ENCODE results near the gene BTG4. TPM values are rescaled to one million over a fixed set of nuclear protein-coding genes. Genes with fewer than 3 reads are reported as not detected.

Gene BTG4
- total and polyA plus RNA-seq, 2 of the 8 experiments (the other 6 are each of a cell fraction or from before 2014, with no cell fraction given): 0.06 TPM; not detected in 1

DNA sequence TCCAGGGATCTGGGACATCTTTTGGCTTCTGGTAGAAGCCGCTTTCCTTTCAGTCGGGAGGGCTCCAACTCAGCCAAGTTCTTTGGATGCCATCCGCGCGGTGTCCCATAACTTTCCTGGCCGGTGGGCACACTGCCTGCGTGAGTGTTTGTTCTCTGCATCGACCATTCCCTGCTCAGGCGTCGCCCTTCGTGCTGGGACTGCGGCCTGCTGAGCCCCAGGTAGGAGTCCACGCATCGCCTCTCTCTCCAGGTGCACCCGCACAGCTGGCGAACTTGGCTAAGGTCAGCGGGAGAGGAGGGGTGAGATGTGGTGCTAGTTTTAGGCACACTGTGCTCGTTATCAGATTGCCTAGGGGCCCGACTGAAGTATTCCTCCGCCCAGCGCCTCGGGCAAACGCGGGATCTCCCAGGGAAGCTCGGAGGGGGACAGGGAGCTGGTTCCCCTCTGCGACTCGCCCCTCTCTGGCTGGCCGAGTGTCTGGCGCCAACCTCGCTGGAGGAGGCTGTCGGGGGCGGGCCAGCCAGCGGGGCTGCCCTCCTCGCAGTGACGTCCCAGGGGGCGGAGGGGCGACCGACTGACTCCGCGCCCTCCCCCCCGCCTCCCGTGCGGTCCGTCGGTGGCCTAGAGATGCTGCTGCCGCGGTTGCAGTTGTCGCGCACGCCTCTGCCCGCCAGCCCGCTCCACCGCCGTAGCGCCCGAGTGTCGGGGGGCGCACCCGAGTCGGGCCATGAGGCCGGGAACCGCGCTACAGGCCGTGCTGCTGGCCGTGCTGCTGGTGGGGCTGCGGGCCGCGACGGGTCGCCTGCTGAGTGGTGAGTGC is 28.1 kb upstream of the BTG4 start, which contains the start of gene LAYN:
Gene LAYN, plus strand, starts transcription at position 607 of the 823 bp plus-strand sequence. Its CDS starts 124 bp downstream, at position 731.
- H2BK20ac ChIP-seq (ENCODE audit: low read length): no peak within 1 kb of the TSS
- no peak within 1 kb of the TSS; the same call in 1 of the 2 replicates for H2AK5ac ChIP-seq (ENCODE audit: low read depth, low read length)
- peaks cover 0 to 3% of the 10 kb centered on the region in 2 experiments; a peak in 1 of 4 replicates for H3K9me3 ChIP-seq (ENCODE audit: insufficient read depth in 2 of 2, low read depth in 1 of 2, low read length in 1 of 2)
- H4K20me1 ChIP-seq (replicated peaks in 1 of 2; ENCODE audit: control insufficient read depth in 1 of 2, insufficient read depth in 2 of 2, low read length in 2 of 2): no peaks in the 10 kb centered on the region
- no peaks in the 10 kb centered on the region for H3K79me2 ChIP-seq (ENCODE audit: control insufficient read depth in 1 of 2, insufficient read depth in 2 of 2, low read length in 2 of 2)
- no peak within 1 kb of the TSS for H3K4ac ChIP-seq (replicated peaks; ENCODE audit: insufficient read length, low read depth, low read length)
- H3K36me3 ChIP-seq (ENCODE audit: control insufficient read depth in 2 of 4, insufficient read depth in 4 of 4, low read length in 3 of 4): no peaks in the 10 kb centered on the region; a peak in 1 of 8 replicates
- FAIRE-seq: no peak
- H3K4me1 ChIP-seq (replicated peaks in 1 of 4; ENCODE audit: control insufficient read depth in 3 of 4, insufficient read depth in 4 of 4, low read length in 3 of 4): peaks cover 0 to 8% (median 6%) of the 10 kb centered on the region in 4 experiments; a peak in 6 of 7 replicates
- H3K23ac ChIP-seq (ENCODE audit: insufficient read length): no peak within 1 kb of the TSS
- H3K9ac ChIP-seq (replicated peaks in 1 of 4; ENCODE audit: extremely low read depth in 1 of 4, low read depth in 3 of 4, low read length in 3 of 4): peak within 1 kb of the TSS in 2 of 4 experiments; percentile 45 to 57; a peak in 3 of 7 replicates
- CTCF ChIA-PET (ENCODE audit: partially characterized antibody): interaction anchor here (1.0 to 1.4 kb wide), 2 partner anchors 82 to 85 kb away, joined by 5 to 6 read pairs; no protein-coding TSS in a partner anchor
- peak within 1 kb of the TSS; percentile 88; the same call in 1 of the 2 replicates for H2BK15ac ChIP-seq (ENCODE audit: low read length)
- H2AFZ ChIP-seq (ENCODE audit: low read length): peak within 1 kb of the TSS; percentile 97
- no peak within 1 kb of the TSS for H3K14ac ChIP-seq (ENCODE audit: insufficient read length)
- H2BK12ac ChIP-seq (ENCODE audit: low read depth, low read length): peak within 1 kb of the TSS; percentile 94
- peak in 1 of 2 experiments; percentile 76 for DNase-seq (ENCODE audit: low read depth in 1 of 2, low spot score in 2 of 2)
- no peak within 1 kb of the TSS for H3K27ac ChIP-seq (ENCODE audit: low read depth, low read length)
- no peaks in the 10 kb centered on the region for H3K79me1 ChIP-seq (ENCODE audit: low read depth, low read length)
- WGBS, 2 experiments (ENCODE audit: extremely low coverage in 1 of 2, insufficient coverage in 1 of 2, insufficient read length in 1 of 2, insufficient replicate concordance in 2 of 2, low coverage in 1 of 2, low lambda C conversion rate in 2 of 2, missing lambda C conversion rate in 1 of 2): 3% methylated on average over 49 of the region's 70 CpGs; no CpG with 5 or more reads in 1 of the 2 experiments
- H2BK5ac ChIP-seq (ENCODE audit: low read depth, low read length): peak within 1 kb of the TSS; percentile 57; the same call in 1 of the 2 replicates
- POLR2A ChIA-PET (ENCODE audit: partially characterized antibody): interaction anchor here (0.6 to 2.1 kb wide), 5 partner anchors 9 to 104 kb away, joined by 3 to 7 read pairs (median 3); partner anchors contain the start of gene BTG4
- H3K27me3 ChIP-seq (replicated peaks in 1 of 4; ENCODE audit: control insufficient read depth in 3 of 4, extremely low read depth in 1 of 4, insufficient read depth in 3 of 4, low read length in 3 of 4): peaks cover 9 to 43% (median 37%) of the 10 kb centered on the region in 4 experiments
- no peak within 1 kb of the TSS for H4K5ac ChIP-seq (ENCODE audit: insufficient read length, low read depth, low read length)
- peak within 1 kb of the TSS; percentile 90 for H3K18ac ChIP-seq (ENCODE audit: extremely low read depth, low read length)
- H2BK120ac ChIP-seq (replicated peaks; ENCODE audit: low read depth, low read length): peak within 1 kb of the TSS; percentile 3
- peak within 1 kb of the TSS; percentile 88 for H4K8ac ChIP-seq (ENCODE audit: extremely low read depth, insufficient read depth, low read length)
- peaks cover 12% of the 10 kb centered on the region; the same call in 1 of the 2 replicates for H3K23me2 ChIP-seq (ENCODE audit: low read depth, low read length)
- peak within 1 kb of the TSS; percentile 75 for H4K91ac ChIP-seq (replicated peaks; ENCODE audit: insufficient read length, low read length)
- peak within 1 kb of the TSS; percentile 95 to 97 for H3K4me2 ChIP-seq (ENCODE audit: insufficient read depth in 1 of 2, low read depth in 2 of 2, low read length in 2 of 2)
- no peak within 1 kb of the TSS for H3K56ac ChIP-seq (replicated peaks; ENCODE audit: insufficient read length, low read depth, low read length)
- H3K4me3 ChIP-seq (ENCODE audit: extremely low read depth in 1 of 4, insufficient read depth in 2 of 4, low read depth in 3 of 4, low read length in 4 of 4): peak within 1 kb of the TSS; percentile 55 to 76 (median 60)
- no peak for TF ChIP-seq POLR2A (IDR thresholded peaks at IDR 0.05; ENCODE audit: control extremely low read depth in 1 of 2, low read depth in 2 of 2, low read length in 2 of 2)
- no peak for TF ChIP-seq HDAC6 (IDR thresholded peaks at IDR 0.05; ENCODE audit: low read depth, low read length)
- TF ChIP-seq, protein P1, sequence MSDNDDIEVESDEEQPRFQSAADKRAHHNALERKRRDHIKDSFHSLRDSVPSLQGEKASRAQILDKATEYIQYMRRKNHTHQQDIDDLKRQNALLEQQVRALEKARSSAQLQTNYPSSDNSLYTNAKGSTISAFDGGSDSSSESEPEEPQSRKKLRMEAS (IDR thresholded peaks at IDR 0.05): peak; percentile 87
- no peak for TF ChIP-seq FOSL1 (IDR thresholded peaks at IDR 0.05; ENCODE audit: insufficient read depth, low read depth, low read length)
- TF ChIP-seq JUN (IDR thresholded peaks at IDR 0.05; ENCODE audit: low read depth, low read length): no peak
- TF ChIP-seq, protein P2, sequence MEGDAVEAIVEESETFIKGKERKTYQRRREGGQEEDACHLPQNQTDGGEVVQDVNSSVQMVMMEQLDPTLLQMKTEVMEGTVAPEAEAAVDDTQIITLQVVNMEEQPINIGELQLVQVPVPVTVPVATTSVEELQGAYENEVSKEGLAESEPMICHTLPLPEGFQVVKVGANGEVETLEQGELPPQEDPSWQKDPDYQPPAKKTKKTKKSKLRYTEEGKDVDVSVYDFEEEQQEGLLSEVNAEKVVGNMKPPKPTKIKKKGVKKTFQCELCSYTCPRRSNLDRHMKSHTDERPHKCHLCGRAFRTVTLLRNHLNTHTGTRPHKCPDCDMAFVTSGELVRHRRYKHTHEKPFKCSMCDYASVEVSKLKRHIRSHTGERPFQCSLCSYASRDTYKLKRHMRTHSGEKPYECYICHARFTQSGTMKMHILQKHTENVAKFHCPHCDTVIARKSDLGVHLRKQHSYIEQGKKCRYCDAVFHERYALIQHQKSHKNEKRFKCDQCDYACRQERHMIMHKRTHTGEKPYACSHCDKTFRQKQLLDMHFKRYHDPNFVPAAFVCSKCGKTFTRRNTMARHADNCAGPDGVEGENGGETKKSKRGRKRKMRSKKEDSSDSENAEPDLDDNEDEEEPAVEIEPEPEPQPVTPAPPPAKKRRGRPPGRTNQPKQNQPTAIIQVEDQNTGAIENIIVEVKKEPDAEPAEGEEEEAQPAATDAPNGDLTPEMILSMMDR (IDR thresholded peaks at IDR 0.05; ENCODE audit: control extremely low read depth in 1 of 3, insufficient read depth in 1 of 3, low read depth in 1 of 3, low read length in 3 of 3): no peak
- peak; percentile 15 for TF ChIP-seq RNF2 (IDR thresholded peaks at IDR 0.05; ENCODE audit: borderline replicate concordance, low read depth, low read length, missing control alignments, poor library complexity, severe bottlenecking)

All from H1 (cell line).